Body of pancreas (tissue), 4 donors: ENCODE data around the gene GIPC2.

Experiments
- CTCF ChIP-seq, 7 experiments: fragments of 450-650 bp in 4 of 7; fragments of 200-600 bp in 3 of 7; sonication (generic) in 3 of 7; IDR thresholded peaks; one replicate each; pipeline ENCODE4 v1.5.1; 2016 to 2019; ENCODE audit warnings: antibody characterized with exemption in 7 of 7
- POLR2A ChIP-seq, 3 donors: fragments of 450-650 bp; IDR thresholded peaks; one replicate each; pipeline ENCODE4 v1.6.1; 2016; ENCODE audit warnings: antibody characterized with exemption in 3 of 3, mild to moderate bottlenecking in 2 of 3

GRCh38 chr1:78094639-78095038 is 48.9 kb downstream of the GIPC2 start:
- TF ChIP-seq CTCF (IDR thresholded peaks at IDR 0.05) = no peak
- no peak for TF ChIP-seq POLR2A (IDR thresholded peaks at IDR 0.05)
